GM23338 (cell line): ENCODE results near the gene FRK. TPM values are rescaled to one million over a fixed set of nuclear protein-coding genes. Genes with fewer than 3 reads are reported as not detected.

ENCODE experiments used
- ATAC-seq: fragments of 200-7000 bp; cut with Tn5 transposase; 3 replicates; pipeline ENCODE4 v1.9.1; 2020
- DNase-seq: peaks from one replicate; pipeline ENCODE4 v3.0.0-alpha.2; 2015; ENCODE audit warnings: low spot score
- H2AFZ ChIP-seq: fragments of 200-600 bp; sonication (generic); 2 replicates; pipeline ENCODE4 v1.8.0; 2016; ENCODE audit warnings: antibody characterized with exemption, mild to moderate bottlenecking, moderate library complexity
- H3F3A ChIP-seq: fragments of 200-600 bp; sonication (generic); replicated peaks from 2 replicates; pipeline ENCODE4 v1.8.0; 2017; ENCODE audit warnings: antibody characterized with exemption, mixed run types, low read depth
- H3K27ac ChIP-seq: fragments of 200-600 bp; sonication (generic); 2 replicates; pipeline ENCODE4 v1.6.1; 2016; ENCODE audit warnings: low read depth
- H3K27me3 ChIP-seq: fragments of 200-600 bp; sonication (generic); 2 replicates; pipeline ENCODE4 v1.8.0; 2016; ENCODE audit warnings: mild to moderate bottlenecking, mixed run types, moderate library complexity; ENCODE audit not compliant: insufficient read depth
- H3K36me3 ChIP-seq: fragments of 200-600 bp; sonication (generic); 2 replicates; pipeline ENCODE4 v1.8.0; 2016; ENCODE audit warnings: mild to moderate bottlenecking; ENCODE audit not compliant: insufficient read depth
- H3K4me1 ChIP-seq: fragments of 200-600 bp; sonication (generic); 2 replicates; pipeline ENCODE4 v1.8.0; 2016; ENCODE audit warnings: mild to moderate bottlenecking, moderate library complexity; ENCODE audit not compliant: insufficient read depth
- H3K4me2 ChIP-seq: fragments of 200-600 bp; sonication (generic); 2 replicates; pipeline ENCODE4 v1.7.1; 2017; ENCODE audit warnings: mixed run types
- H3K4me3 ChIP-seq: fragments of 200-600 bp; sonication (generic); 2 replicates; pipeline ENCODE4 v1.6.1; 2016; ENCODE audit warnings: mixed run types
- H3K79me2 ChIP-seq: fragments of 200-600 bp; sonication (generic); replicated peaks from 2 replicates; pipeline ENCODE4 v1.8.0; 2017; ENCODE audit warnings: mild to moderate bottlenecking; ENCODE audit not compliant: insufficient read depth
- H3K9me2 ChIP-seq: fragments of 200-600 bp; sonication (generic); 2 replicates; pipeline ENCODE4 v1.8.0; 2017; ENCODE audit not compliant: insufficient read depth
- H4K20me1 ChIP-seq: fragments of 200-600 bp; sonication (generic); replicated peaks from 2 replicates; pipeline ENCODE4 v1.8.0; 2017; ENCODE audit warnings: mild to moderate bottlenecking; ENCODE audit not compliant: insufficient read depth
- H3K27ac Mint-ChIP-seq: 2 replicates; pipeline ENCODE4 v1.8.0; 2020; ENCODE audit warnings: inconsistent platforms, mild to moderate bottlenecking, moderate library complexity, mixed read lengths
- H3K27me3 Mint-ChIP-seq: 3 replicates; pipeline ENCODE4 v1.8.0; 2022; ENCODE audit warnings: low read depth, mild to moderate bottlenecking, moderate library complexity, mixed read lengths, inconsistent platforms; ENCODE audit not compliant: insufficient read depth, poor library complexity
- H3K36me3 Mint-ChIP-seq: 3 replicates; pipeline ENCODE4 v1.8.0; 2021; ENCODE audit warnings: low read depth, mild to moderate bottlenecking, inconsistent platforms, moderate library complexity, mixed read lengths
- H3K4me1 Mint-ChIP-seq: 3 replicates; pipeline ENCODE4 v1.8.0; 2020; ENCODE audit warnings: mild to moderate bottlenecking, inconsistent platforms, mixed read lengths
- H3K4me3 Mint-ChIP-seq: 3 replicates; pipeline ENCODE4 v1.8.0; 2021; ENCODE audit warnings: moderate library complexity, mild to moderate bottlenecking, inconsistent platforms, mixed read lengths
- H3K9me3 Mint-ChIP-seq: 3 replicates; pipeline ENCODE4 v1.8.0; 2020; ENCODE audit warnings: moderate library complexity, mild to moderate bottlenecking, inconsistent platforms, mixed read lengths
- CREB1 ChIP-seq: fragments of 250-450 bp; sonication (Bioruptor Pico); IDR thresholded peaks from 2 replicates; pipeline ENCODE4 v1.5.0; 2020; ENCODE audit warnings: low read depth, mild to moderate bottlenecking, moderate library complexity
- CTCF ChIP-seq, 2 experiments: fragments of 200-600 bp in 1 of 2; sonication (generic) in 1 of 2; conservative IDR thresholded peaks; 2 replicates each; pipeline versions ENCODE4 v1.5.1 to v1.6.1; 2016 to 2017; ENCODE audit warnings: antibody characterized with exemption in 2 of 2, low read depth in 2 of 2, mild to moderate bottlenecking in 2 of 2, moderate library complexity in 1 of 2
- ETS1 ChIP-seq: IDR thresholded peaks from 2 replicates; pipeline ENCODE4 v1.6.1; 2016; ENCODE audit warnings: antibody characterized with exemption
- EZH2 ChIP-seq: fragments of 200-600 bp; sonication (generic); IDR thresholded peaks from one replicate; pipeline ENCODE4 v1.8.0; 2017; ENCODE audit warnings: antibody characterized with exemption, mild to moderate bottlenecking, low read depth; ENCODE audit not compliant: unreplicated experiment
- EZH2phosphoT487 ChIP-seq: fragments of 200-600 bp; sonication (generic); IDR thresholded peaks from one replicate; pipeline ENCODE4 v1.8.1; 2018; ENCODE audit warnings: antibody characterized with exemption; ENCODE audit not compliant: unreplicated experiment
- JUNB ChIP-seq: IDR thresholded peaks from one replicate; pipeline ENCODE4 v1.6.1; 2016; ENCODE audit warnings: antibody characterized with exemption; ENCODE audit not compliant: unreplicated experiment
- NANOG ChIP-seq: IDR thresholded peaks from 2 replicates; pipeline ENCODE4 v1.6.1; 2016; ENCODE audit warnings: antibody characterized with exemption, borderline replicate concordance
- POLR2AphosphoS5 ChIP-seq: IDR thresholded peaks from 2 replicates; pipeline ENCODE4 v1.6.1; 2016; ENCODE audit warnings: antibody characterized with exemption, low read depth
- REST ChIP-seq: IDR thresholded peaks from one replicate; pipeline ENCODE4 v1.6.1; 2018; ENCODE audit warnings: antibody characterized with exemption; ENCODE audit not compliant: unreplicated experiment
- STAT1 ChIP-seq: IDR thresholded peaks from one replicate; pipeline ENCODE4 v1.6.1; 2016; ENCODE audit warnings: antibody characterized with exemption; ENCODE audit not compliant: unreplicated experiment
- ZNF114 ChIP-seq: fragments of 250-450 bp; sonication (Bioruptor Pico); IDR thresholded peaks from 2 replicates; pipeline ENCODE4 v1.5.0; 2020; ENCODE audit warnings: mild to moderate bottlenecking, moderate library complexity
- ZNF331 ChIP-seq: fragments of 250-450 bp; sonication (Bioruptor Pico); IDR thresholded peaks from 2 replicates; pipeline ENCODE4 v1.5.0; 2020; ENCODE audit warnings: low read depth, mild to moderate bottlenecking, moderate library complexity
- ZNF462 ChIP-seq: fragments of 250-450 bp; sonication (Bioruptor Pico); IDR thresholded peaks from 2 replicates; pipeline ENCODE4 v1.5.0; 2020; ENCODE audit warnings: mild to moderate bottlenecking, moderate library complexity
- polyA plus RNA-seq: library from polyadenylated mRNA; unstranded; fragments of >200 nt; fragmentation: Nextera tagmentation; extraction: Ambion mirVana; gene quantifications from 2 replicates; pipeline ENCODE4 v1.2.1, GENCODE V29; 2016
- total RNA-seq: library from RNA; depleted of rRNA; stranded (reverse); fragments of >200 nt; shearing (Covaris generic); gene quantifications from 2 replicates; pipeline ENCODE4 v1.2.3, GENCODE V29; 2014

The FRK gene
- total and polyA plus RNA-seq, 2 experiments from 2014 or later, result 0.06 to 0.24 TPM

- no peaks in the 10 kb centered on the region for H3F3A ChIP-seq
- no peak overlapping the region for H3K27ac ChIP-seq
- no peak overlapping the region for H3K27ac Mint-ChIP-seq
- H3K27me3 Mint-ChIP-seq, result no peaks in the 10 kb centered on the region
- no peaks in the 10 kb centered on the region for H3K9me3 Mint-ChIP-seq
- H3K36me3 Mint-ChIP-seq, result no peaks in the 10 kb centered on the region
- H3K4me2 ChIP-seq, result no peak overlapping the region
- no peaks in the 10 kb centered on the region for H3K27me3 ChIP-seq
- no peak overlapping the region for H3K4me3 ChIP-seq
- no peaks in the 10 kb centered on the region for H4K20me1 ChIP-seq
- no peaks in the 10 kb centered on the region for H3K9me2 ChIP-seq
- TF ChIP-seq ZNF114 (CRISPR knock-in tag) (no peak), NANOG (no peak), STAT1 (no peak), EZH2phosphoT487 (no peak), CTCF (conservative IDR thresholded peaks at IDR 0.05; ENCODE audit: low read depth in 2 of 2) (no peak; a peak in 1 of 4 replicates), CREB1 (no peak), REST (no peak), EZH2 (no peak), ZNF331 (CRISPR knock-in tag) (no peak), JUNB (no peak), POLR2AphosphoS5 (no peak), ETS1 (no peak), ZNF462 (CRISPR knock-in tag) (no peak)
- peaks cover 14% of the 10 kb centered on the region for H3K4me1 ChIP-seq
- peaks cover 14% of the 10 kb centered on the region for H3K4me1 Mint-ChIP-seq
- no peak for ATAC-seq
- H3K36me3 ChIP-seq, result no peaks in the 10 kb centered on the region
- DNase-seq, result no peak
- no peak overlapping the region for H3K4me3 Mint-ChIP-seq
- H2AFZ ChIP-seq, result no peak overlapping the region
- no peaks in the 10 kb centered on the region for H3K79me2 ChIP-seq
These were observed 88.0 kb downstream of the FRK start for GRCh38 chr6:115972679-115973078.
